Activated naive CD8-positive, alpha-beta T cell treated with anti-CD3 and anti-CD28 coated beads for 36 hours (primary cell): ENCODE results near the gene ADAM8. TPM values are rescaled to one million over a fixed set of nuclear protein-coding genes. Genes with fewer than 3 reads are reported as not detected.

ENCODE experiments used
- DNase-seq: peaks from one replicate; pipeline ENCODE4 v3.0.0; 2021
- H3K27ac Mint-ChIP-seq: one replicate; pipeline ENCODE4 v1.8.0; 2022; ENCODE audit warnings: mild to moderate bottlenecking, moderate library complexity, mixed read lengths
- H3K27me3 Mint-ChIP-seq: one replicate; pipeline ENCODE4 v1.8.0; 2022; ENCODE audit warnings: mild to moderate bottlenecking, mixed read lengths
- H3K36me3 Mint-ChIP-seq: one replicate; pipeline ENCODE4 v1.8.0; 2021; ENCODE audit warnings: mild to moderate bottlenecking, mixed read lengths
- H3K4me1 Mint-ChIP-seq: one replicate; pipeline ENCODE4 v1.8.0; 2021; ENCODE audit warnings: mixed read lengths
- H3K4me3 Mint-ChIP-seq: one replicate; pipeline ENCODE4 v1.8.0; 2022; ENCODE audit warnings: mild to moderate bottlenecking, moderate library complexity, mixed read lengths
- H3K9me3 Mint-ChIP-seq: one replicate; pipeline ENCODE4 v1.8.0; 2022; ENCODE audit warnings: mixed read lengths
- total RNA-seq, 2 experiments: library from RNA; stranded (reverse); gene quantifications; one replicate each; pipeline ENCODE4 v1.2.3, GENCODE V29; 2021

The ADAM8 gene
- total RNA-seq, 2 experiments from 2014 or later: 34.7 to 41.1 TPM

DNA sequence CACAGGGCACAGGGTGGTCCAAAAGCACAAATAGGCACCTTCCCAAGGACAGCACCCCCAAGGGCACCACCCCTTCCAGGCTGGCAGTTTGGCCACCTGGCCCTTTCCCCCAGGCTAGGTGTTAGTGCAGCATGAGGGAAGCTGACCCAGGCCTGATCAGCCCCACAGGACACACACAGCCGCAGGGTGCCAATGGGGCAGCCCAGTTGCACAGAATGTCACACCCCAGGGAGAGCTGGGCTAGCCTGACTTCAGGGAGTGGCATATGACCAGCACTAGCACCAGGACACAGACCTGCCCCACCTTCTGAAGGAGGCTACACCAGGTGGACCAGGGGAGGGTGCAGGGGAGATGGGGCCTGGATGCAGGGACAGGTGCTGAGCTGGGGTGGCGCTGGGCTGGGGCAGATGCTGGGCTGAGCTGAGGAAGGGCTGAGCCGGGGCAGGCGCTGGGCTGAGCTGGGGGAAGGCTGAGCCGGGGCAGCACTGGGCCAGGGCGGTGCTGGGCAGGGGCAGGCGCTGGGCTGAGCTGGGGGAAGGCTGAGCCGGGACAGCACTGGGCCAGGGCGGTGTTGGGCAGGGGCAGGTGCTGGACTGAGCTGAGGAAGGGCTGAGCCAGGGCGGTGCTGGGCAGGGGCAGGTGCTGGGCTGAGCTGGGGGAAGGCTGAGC lies 3.9 kb upstream of the ADAM8 start:
- no peaks in the 10 kb centered on the region for H3K9me3 Mint-ChIP-seq
- no peak overlapping the region for H3K4me3 Mint-ChIP-seq
- H3K4me1 Mint-ChIP-seq: peaks cover 18% of the 10 kb centered on the region
- peaks cover 7% of the 10 kb centered on the region for H3K36me3 Mint-ChIP-seq
- H3K27ac Mint-ChIP-seq: no peak overlapping the region
- H3K27me3 Mint-ChIP-seq: no peaks in the 10 kb centered on the region
- DNase-seq: no peak

DNA sequence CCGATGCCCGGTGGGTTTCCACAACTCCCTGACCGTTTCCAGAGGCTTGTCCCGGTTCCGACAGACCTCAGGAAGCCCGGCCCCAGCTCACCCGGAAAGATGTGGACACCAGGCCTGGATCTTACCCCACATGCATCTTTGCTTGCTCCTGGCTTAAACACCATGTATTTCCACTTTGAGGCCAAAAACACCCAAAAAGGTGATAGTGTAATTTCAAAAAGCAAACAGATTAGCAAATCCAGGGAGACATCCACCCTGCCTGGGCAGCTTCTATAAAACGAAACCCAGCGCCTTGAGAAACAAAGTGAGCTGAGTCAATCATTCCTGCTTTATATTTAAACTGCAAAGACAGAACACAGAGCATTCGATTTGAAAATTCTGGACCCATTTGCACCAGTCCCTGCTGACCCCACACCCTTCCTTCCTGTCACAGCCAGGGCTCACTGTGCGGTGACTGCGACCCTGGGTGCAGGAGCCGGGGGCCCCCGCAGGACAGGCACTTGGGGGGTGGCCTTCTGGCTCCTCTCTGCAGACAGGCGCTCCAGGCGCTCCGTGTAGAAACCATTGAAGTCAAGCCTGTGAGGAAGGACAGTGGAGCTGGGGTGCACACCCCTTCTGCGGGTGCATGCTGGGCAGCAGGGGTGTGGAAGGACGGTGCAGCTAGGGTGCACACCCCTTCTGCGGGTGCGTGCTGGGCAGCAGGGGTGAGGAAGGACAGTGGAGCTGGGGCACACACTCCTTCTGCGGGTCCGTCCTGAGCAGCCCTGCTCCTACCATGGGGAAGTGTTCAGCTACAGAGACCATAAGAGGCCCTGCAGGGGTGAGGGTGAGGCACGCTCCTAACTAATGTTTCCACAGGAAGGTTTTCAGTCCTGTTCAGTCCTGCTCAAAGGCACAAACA lies 2.9 kb upstream of the ADAM8 start:
- Mint-ChIP-seq H3K27ac (no peak overlapping the region), H3K36me3 (peaks cover 3% of the 10 kb centered on the region), H3K4me3 (no peak overlapping the region), H3K27me3 (no peaks in the 10 kb centered on the region), H3K9me3 (no peaks in the 10 kb centered on the region), H3K4me1 (peaks cover 20% of the 10 kb centered on the region)
- DNase-seq: no peak

DNA sequence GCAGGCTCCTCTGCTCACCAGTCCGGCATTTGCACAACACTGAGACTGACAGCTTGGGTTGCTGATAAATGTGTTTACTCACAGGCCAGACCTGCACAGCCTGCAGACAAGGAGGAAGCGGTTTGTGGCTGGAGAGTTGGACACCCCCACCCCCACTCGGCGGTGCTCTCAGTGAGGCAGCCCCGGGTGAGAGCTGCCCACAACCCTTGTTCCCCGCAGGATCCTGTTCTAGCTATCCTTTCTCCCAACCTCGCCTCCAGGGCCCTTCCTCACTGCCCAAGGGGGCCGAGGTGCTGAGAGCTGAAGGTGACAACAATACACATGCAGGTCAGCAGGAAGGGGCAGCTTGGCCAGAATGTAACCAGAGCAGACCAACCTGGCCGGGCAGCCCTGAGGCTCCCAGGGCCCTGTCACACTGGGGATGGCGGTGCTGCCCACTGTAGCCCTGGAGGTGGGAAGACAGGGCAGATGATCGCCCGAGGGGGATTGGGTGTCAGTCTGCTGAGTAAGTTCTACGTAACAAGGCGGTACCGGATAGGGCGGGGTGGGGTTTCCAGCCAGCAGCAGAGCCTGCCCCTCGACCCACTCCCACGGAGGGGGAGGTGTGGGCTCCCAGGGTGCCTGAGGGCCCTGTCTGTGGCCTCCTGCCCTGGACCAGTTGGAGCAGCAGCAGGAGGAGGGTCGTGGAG lies 2.1 kb upstream of the ADAM8 start:
- peak; percentile 31 for DNase-seq
- Mint-ChIP-seq H3K27ac (peak overlapping the region; percentile 66), H3K9me3 (no peaks in the 10 kb centered on the region), H3K27me3 (no peaks in the 10 kb centered on the region), H3K4me1 (peaks cover 20% of the 10 kb centered on the region), H3K4me3 (peak overlapping the region; percentile 7), H3K36me3 (peaks cover 3% of the 10 kb centered on the region)

DNA sequence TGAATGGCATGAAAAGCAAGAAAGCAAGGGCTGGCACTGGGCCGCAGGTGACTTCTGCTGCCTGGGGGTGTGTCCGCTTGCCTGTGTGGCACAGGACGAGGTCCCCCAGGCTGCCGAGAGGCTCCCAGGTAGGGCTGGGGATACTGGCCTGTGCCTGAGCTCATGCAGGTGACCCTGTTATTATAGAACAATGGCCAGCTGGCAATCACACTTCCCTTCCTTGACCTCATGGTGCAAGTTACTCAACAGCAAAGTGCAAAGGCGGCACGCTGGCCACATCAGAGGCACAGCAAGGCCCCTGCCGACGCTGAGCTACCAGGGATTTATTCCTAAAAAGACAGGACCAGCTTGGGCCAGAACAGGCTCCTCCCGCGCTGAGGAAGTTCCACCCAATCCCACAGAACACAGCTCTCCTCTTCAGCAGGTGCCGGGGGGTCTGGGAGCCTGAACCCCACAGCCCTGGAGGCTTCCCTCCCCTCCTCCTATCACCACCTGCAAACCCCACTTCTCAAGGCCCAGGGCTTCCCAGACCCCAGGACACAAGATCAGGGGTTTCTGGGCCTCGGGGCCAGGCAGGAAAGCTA lies 1.4 kb upstream of the ADAM8 start:
- peak overlapping the region; percentile 66 for H3K27ac Mint-ChIP-seq
- peak overlapping the region; percentile 7 for H3K4me3 Mint-ChIP-seq
- no peaks in the 10 kb centered on the region for H3K9me3 Mint-ChIP-seq
- peaks cover 20% of the 10 kb centered on the region for H3K4me1 Mint-ChIP-seq
- peaks cover 3% of the 10 kb centered on the region for H3K36me3 Mint-ChIP-seq
- H3K27me3 Mint-ChIP-seq: no peaks in the 10 kb centered on the region
- no peak for DNase-seq

DNA sequence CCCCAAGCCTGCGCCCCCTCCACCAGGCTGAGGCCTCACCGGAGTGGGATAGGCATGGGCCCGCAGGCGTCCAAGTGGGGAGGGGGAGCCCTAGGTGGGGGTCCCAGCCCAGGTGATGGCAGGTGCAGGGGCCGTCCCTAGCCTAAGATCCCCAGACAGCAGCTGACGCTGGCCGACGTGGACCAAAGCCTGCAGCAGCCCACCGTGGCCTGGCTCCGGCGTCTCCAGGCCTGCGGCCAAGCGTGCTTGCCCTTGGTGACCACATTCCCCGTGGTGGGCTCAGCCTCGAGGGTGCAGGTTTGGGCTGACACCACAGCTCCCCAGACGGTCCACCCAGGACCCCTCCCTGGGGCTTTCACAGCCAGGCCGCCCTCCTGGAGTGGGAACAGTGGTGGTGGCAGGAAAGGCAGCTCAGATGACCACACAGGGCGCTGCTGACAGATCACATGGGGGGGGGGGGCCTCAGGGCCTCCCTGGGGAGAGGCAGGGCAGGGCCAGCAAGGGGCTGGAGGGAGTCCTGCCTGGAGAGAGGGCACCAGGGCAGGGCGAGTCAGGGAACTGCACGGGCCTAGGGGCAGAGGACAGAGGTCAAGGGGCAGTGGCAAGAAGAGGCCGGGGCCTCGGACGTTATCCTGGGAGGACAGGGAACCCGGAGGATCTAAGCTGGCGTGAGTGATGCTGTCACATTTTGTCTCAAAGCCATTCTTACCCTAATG lies 767 bp upstream of the ADAM8 start:
- no peak for DNase-seq
- Mint-ChIP-seq H3K27me3 (no peaks in the 10 kb centered on the region), H3K4me3 (no peak overlapping the region), H3K9me3 (no peaks in the 10 kb centered on the region), H3K4me1 (peaks cover 20% of the 10 kb centered on the region), H3K36me3 (peaks cover 3% of the 10 kb centered on the region), H3K27ac (no peak overlapping the region)

DNA sequence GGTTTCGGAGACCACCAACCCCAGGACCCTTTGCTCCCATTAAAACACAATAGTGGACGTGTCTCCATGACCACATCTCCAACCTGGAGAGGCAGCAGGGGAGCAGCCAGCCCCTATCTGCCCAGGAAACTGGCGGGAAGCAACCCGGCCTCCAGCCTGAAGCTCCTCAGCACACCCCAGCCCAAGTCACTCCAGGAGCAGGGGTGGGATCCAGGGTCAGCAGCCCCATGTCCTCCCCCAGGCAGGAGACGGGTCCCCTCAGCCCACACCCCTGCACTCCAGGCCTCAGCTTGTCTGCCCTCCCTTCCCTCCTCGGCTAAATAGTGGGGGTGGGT lies 601 bp downstream of the ADAM8 start:
- no peaks in the 10 kb centered on the region for H3K9me3 Mint-ChIP-seq
- peak overlapping the region; percentile 83 for H3K27ac Mint-ChIP-seq
- peaks cover 20% of the 10 kb centered on the region for H3K4me1 Mint-ChIP-seq
- DNase-seq: no peak
- H3K4me3 Mint-ChIP-seq: peak overlapping the region; percentile 83
- no peaks in the 10 kb centered on the region for H3K27me3 Mint-ChIP-seq
- peaks cover 3% of the 10 kb centered on the region for H3K36me3 Mint-ChIP-seq

DNA sequence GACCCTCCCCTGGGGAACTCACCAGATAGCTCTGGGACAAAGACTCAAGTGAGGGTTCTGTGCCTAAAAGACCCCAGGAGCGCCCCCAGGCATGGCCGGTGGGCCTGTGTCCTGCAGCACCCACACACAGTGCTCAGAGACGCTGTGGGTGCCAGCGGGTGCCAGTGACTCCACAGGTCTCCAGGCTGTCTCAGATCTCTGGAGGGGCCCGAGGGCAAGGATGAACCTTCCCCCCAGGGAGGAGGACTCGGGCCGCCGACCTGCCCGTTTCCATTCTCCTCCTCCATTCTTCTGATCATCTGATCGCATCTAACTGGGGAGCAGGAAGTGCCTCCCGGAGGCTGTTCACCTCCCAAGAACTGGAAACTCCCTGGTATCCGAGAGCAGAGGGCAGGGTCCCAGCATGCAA lies 980 bp downstream of the ADAM8 start:
- peaks cover 20% of the 10 kb centered on the region for H3K4me1 Mint-ChIP-seq
- no peaks in the 10 kb centered on the region for H3K27me3 Mint-ChIP-seq

DNA sequence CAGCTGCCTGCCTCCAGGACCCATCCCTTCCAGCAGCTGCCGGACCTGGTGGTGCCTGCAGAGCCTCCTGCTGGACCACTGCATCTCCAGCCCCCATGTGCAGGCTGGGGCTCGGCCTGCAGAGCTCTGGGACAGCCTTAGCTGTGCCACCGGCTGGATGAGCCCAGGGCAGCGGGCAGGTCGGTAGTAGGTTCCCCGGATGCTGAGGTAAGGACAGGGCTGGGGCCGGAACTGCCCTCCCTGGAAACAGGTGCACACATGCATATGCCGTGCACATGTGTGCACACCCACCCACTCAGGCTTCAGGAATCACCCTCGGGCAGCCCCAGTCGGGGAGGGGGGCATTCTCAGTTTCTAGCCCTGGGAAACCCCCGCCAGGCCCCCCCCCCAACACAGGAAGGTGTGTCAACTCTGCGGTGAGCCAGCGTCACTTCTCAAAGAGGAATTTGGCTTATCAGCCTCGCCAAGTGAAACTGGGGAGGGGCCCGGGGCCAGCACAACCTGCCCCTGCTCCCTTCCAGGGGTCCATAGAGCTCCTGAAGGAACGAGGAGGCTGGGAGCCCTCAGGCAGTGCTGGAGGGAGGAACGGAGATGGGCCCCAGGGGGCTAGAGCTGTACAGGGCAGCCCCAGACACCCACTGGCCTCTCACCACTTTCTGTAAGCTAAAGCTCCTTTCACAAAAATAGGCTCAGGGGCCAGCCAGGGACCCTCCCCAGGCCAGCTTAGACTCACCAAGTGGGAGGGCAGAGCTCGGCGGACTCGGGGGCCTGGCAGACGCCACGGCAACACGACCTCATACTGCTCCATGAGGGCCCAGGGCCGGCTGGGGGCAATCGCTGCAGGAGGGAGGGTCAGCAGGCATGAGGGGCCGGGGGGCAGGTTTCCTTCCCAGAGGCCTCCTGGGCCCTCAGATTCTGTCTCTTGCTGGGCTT lies 1.7 kb downstream of the ADAM8 start:
- H3K36me3 Mint-ChIP-seq: peaks cover 3% of the 10 kb centered on the region

More for the DNA sequence above, 980 bp downstream of the ADAM8 start:
- Mint-ChIP-seq H3K36me3 (peaks cover 3% of the 10 kb centered on the region), H3K4me3 (peak overlapping the region; percentile 83), H3K9me3 (no peaks in the 10 kb centered on the region), H3K27ac (peak overlapping the region; percentile 83)
- DNase-seq: peak; percentile 62

DNA sequence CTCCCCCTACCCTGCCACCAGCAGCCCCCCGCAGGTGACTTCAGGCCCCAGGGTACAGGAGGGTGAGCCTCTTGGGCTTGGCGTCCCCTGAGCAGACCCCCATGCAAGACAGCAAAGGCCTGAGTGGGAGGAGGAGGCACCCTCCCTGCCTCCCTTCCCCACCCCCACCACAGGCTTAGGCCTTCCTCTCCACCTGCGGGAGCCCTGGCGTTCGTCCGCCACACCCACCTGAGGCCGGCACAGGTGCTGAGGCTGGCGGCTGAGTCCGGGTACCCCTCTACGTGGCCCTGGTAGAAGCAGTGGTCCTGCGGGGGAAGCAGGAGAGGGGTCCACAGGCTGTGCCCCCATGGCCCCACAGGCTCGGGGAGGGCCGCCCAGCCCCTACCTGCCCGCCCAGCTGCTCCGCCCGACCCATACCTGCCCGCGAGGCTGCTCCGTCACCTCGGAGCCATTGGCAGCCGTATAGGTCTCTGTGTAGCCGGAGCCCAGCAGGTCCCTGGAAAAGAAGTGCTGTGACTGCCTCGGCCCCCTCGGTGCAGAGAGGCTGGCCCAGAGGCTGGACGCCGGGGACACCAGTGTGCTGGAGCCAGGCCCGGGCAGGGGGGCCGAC lies 3.0 kb downstream of the ADAM8 start:
- Mint-ChIP-seq H3K4me3 (no peak overlapping the region), H3K36me3 (peaks cover 3% of the 10 kb centered on the region), H3K9me3 (no peaks in the 10 kb centered on the region), H3K27ac (no peak overlapping the region), H3K27me3 (no peaks in the 10 kb centered on the region), H3K4me1 (peaks cover 18% of the 10 kb centered on the region)
- no peak for DNase-seq

More for the DNA sequence above, 1.7 kb downstream of the ADAM8 start:
- DNase-seq: peak; percentile 81
- H3K27ac Mint-ChIP-seq: peak overlapping the region; percentile 83
- H3K9me3 Mint-ChIP-seq: no peaks in the 10 kb centered on the region
- H3K4me3 Mint-ChIP-seq: peak overlapping the region; percentile 83
- no peaks in the 10 kb centered on the region for H3K27me3 Mint-ChIP-seq
- H3K4me1 Mint-ChIP-seq: peaks cover 20% of the 10 kb centered on the region

DNA sequence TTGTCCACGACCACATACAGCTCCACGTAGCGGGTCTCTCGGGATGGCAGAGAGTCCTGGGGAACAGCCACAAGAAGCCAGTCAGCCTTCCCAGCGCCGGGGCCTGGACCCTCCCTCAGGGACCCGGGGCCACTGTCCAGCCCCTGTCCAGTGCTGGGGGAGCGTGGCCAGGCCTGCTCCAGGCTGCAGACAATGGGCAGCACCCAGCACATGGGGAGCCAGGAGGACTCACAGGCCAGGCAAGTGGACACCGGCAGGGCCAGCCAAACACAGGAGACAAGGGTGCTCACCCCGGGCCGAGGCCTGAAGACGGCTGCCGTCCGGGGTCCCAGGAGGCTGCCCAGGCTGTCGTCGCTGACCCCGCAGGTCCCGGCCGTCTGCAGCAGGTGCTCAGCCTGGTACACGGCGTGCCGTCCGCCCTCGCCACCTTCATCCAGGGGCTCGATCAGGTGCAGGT lies 3.7 kb downstream of the ADAM8 start:
- DNase-seq: no peak
- no peaks in the 10 kb centered on the region for H3K9me3 Mint-ChIP-seq
- H3K4me3 Mint-ChIP-seq: no peak overlapping the region
- no peaks in the 10 kb centered on the region for H3K36me3 Mint-ChIP-seq
- H3K4me1 Mint-ChIP-seq: peaks cover 11% of the 10 kb centered on the region
- H3K27ac Mint-ChIP-seq: no peak overlapping the region
- H3K27me3 Mint-ChIP-seq: no peaks in the 10 kb centered on the region

DNA sequence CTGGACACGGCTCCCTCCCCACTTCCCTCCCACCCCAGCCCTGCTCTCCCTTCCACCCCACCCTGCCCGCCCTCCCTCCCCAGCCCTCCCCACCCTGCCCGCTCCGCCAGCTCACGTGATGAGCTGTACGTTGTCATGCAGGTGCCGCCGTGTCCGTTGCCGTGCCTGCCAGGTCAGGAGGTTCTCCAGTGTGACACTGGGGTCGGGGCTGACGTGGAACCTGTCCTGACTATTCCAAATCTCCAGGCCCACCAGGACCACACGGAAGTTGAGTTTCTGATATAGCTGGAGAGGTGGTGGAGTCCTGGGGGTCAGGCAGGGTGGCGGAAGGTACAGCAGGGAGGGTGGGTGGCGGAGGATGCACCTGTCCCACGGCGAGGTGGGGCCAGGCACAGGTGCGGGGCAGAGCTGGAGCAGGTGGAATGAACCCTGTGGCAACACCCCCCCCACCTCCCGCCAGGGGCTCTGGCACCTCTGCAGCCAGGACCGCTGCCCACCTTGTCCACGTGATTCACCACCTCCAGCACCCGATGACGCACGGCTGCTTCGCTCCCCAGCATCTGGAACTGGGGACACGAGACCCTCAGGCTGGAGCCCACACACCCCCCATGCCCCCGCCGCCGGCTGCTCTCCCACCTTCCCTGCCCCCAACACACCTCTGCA lies 4.2 kb downstream of the ADAM8 start:
- H3K27ac Mint-ChIP-seq: no peak overlapping the region
- DNase-seq: no peak
- H3K4me3 Mint-ChIP-seq: no peak overlapping the region
- peaks cover 7% of the 10 kb centered on the region for H3K4me1 Mint-ChIP-seq
- no peaks in the 10 kb centered on the region for H3K27me3 Mint-ChIP-seq
- H3K9me3 Mint-ChIP-seq: no peaks in the 10 kb centered on the region
- H3K36me3 Mint-ChIP-seq: no peaks in the 10 kb centered on the region

DNA sequence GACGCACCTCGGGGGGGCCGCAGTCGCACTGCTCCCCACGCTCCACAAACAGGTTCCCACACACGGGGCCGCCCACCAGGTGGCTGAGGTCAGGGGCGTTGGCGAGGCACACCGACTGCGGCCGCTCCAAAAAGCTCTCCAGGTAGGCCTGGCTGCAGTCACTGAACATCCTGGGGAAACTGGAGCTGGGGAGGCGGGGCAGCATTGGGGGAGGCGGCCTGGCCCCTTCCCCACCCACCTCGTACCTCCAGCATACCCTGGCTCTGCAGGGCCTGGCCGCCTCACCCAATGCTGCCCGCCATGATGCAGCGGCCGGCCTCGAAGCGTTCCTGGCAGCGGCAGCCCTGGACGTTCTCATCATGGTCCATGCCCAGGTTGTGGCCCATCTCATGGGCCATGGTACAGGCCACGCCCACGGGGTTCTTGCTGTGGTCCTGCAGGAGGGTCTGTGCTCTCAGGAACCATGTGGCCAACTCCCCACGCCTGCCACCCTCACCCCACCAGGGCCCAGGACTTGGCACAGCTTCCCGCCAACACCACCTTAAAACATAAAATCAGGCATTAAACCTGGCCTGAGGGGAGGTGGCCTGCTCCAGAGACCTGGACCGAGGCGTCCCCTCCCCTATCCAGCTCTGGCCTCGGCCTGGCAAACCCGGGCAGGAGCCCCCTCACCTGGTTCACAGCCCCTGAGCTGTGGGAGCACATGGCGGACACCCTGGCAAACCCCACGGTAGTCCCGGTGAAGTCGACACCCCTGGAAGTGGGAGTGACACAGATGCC lies 5.0 kb downstream of the ADAM8 start:
- no peak for DNase-seq
- Mint-ChIP-seq H3K4me1 (peaks cover 7% of the 10 kb centered on the region), H3K27me3 (no peaks in the 10 kb centered on the region), H3K36me3 (no peaks in the 10 kb centered on the region), H3K4me3 (no peak overlapping the region), H3K9me3 (no peaks in the 10 kb centered on the region), H3K27ac (no peak overlapping the region)
